Measurements from ENCODE around the gene URI1.
"Not testable (repeated sequence)": the region's sequence is repeated elsewhere in the genome, so short reads cannot be mapped to it uniquely, and the experiment has no call there.

GRCh38 chr19:30043008-30043407, 101.0 kb downstream of the URI1 start:
- not testable (repeated sequence) for TF ChIP-seq CTCF (IDR thresholded peaks at IDR 0.05); POLR2AphosphoS5 (IDR thresholded peaks at IDR 0.05; ENCODE audit: low read depth, low read length); TCF7L2 (IDR thresholded peaks at IDR 0.05; ENCODE audit: low read depth, low read length); SIN3A (IDR thresholded peaks at IDR 0.05; ENCODE audit: borderline replicate concordance, insufficient read depth, low read depth, low read length)
- TF ChIP-seq, protein P1, sequence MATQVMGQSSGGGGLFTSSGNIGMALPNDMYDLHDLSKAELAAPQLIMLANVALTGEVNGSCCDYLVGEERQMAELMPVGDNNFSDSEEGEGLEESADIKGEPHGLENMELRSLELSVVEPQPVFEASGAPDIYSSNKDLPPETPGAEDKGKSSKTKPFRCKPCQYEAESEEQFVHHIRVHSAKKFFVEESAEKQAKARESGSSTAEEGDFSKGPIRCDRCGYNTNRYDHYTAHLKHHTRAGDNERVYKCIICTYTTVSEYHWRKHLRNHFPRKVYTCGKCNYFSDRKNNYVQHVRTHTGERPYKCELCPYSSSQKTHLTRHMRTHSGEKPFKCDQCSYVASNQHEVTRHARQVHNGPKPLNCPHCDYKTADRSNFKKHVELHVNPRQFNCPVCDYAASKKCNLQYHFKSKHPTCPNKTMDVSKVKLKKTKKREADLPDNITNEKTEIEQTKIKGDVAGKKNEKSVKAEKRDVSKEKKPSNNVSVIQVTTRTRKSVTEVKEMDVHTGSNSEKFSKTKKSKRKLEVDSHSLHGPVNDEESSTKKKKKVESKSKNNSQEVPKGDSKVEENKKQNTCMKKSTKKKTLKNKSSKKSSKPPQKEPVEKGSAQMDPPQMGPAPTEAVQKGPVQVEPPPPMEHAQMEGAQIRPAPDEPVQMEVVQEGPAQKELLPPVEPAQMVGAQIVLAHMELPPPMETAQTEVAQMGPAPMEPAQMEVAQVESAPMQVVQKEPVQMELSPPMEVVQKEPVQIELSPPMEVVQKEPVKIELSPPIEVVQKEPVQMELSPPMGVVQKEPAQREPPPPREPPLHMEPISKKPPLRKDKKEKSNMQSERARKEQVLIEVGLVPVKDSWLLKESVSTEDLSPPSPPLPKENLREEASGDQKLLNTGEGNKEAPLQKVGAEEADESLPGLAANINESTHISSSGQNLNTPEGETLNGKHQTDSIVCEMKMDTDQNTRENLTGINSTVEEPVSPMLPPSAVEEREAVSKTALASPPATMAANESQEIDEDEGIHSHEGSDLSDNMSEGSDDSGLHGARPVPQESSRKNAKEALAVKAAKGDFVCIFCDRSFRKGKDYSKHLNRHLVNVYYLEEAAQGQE (IDR thresholded peaks at IDR 0.05; ENCODE audit: insufficient read depth in 1 of 2, low read depth in 2 of 2, low read length in 1 of 2), result not testable (repeated sequence)
